ENCODE data around the gene ARAP3. TPM values are rescaled to one million over a fixed set of nuclear protein-coding genes. Genes with fewer than 3 reads are reported as not detected.

Gene ARAP3
- total RNA-seq, 1 experiment from 2014 or later, result 5.5 TPM

- DNase-seq (ENCODE audit: low read depth), result peak; percentile 86
These were observed 40.3 kb downstream of the ARAP3 start for GRCh38 chr5:141641634-141642267.

- DNase-seq (ENCODE audit: low read depth), result no peak
These were observed 41.3 kb downstream of the ARAP3 start for GRCh38 chr5:141640698-141641097.

- no peak for DNase-seq (ENCODE audit: low read depth)
These were observed 42.0 kb downstream of the ARAP3 start for GRCh38 chr5:141640051-141640415.

DNA sequence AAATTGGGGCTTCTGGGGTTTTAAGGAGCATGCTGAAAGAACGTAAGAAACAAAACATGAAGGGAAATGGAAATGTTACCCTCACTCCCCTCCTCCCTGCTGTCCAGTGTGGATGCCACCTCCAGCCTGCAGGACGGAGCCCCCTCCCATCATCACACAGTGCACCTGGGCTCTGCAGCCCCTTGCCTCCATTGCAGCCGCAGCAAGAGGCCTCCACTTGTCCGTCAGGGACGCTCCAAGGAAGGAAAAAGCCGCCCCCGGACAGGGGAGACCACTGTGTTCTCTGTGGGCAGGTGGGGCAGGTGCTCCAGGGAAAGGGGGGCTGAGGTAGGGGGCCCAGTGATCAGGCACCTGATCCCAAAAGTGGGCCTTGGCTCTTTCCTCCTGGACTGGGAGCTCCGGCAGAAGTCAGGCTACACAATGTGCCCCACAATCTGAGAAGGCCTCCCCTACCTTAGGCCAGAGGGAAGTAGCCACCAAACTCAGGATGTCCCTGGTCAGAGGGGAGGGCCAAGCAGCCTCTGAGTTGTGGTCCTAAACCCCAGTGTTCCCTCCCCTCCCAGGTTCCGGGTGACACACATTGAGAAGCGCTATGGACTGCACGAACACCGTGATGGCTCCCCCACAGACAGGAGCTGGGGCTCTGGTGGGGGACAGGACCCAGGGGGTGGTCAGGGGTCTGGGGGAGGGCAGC, 42.5 kb downstream of the ARAP3 start:
- DNase-seq (ENCODE audit: low read depth), result no peak

DNA sequence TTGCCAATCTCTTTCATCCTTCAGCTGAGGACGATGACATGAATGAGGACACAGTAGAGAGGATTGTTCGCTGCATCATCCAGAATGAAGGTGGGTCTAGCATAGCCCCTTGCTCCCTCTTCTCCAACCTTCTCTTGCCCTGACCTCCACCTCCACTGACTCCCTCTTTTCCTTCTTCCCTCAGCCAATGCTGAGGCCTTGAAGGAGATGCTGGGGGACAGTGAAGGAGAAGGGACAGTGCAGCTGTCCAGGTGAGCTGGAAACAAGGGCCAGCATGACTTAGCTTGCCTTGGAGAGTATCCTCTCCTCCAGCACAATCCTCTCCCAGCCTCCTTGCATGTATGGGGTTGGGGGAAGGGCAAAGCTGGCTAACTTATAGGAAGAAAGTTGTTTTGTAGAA, 43.3 kb downstream of the ARAP3 start:
- DNase-seq (ENCODE audit: low read depth), result no peak

GRCh38 chr5:141637767-141638419, 44.1 kb downstream of the ARAP3 start:
- DNase-seq (ENCODE audit: low read depth), result no peak

GRCh38 chr5:141637123-141637766, 44.8 kb downstream of the ARAP3 start:
- DNase-seq (ENCODE audit: low read depth), result no peak

- DNase-seq (ENCODE audit: low read depth), result peak; percentile 87
These were observed 45.5 kb downstream of the ARAP3 start, which contains the start of the genes HDAC3 and RELL2 for GRCh38 chr5:141636413-141637122. TSS of gene HDAC3 (minus strand) at chr5:141636849. CDS start at chr5:141636790, 59 bp downstream. TSS of gene RELL2 (plus strand) at chr5:141636997. CDS start at chr5:141638226, 1,229 bp downstream.

- DNase-seq (ENCODE audit: low read depth), result no peak
These were observed 46.0 kb downstream of the ARAP3 start for GRCh38 chr5:141636106-141636412.

DNA sequence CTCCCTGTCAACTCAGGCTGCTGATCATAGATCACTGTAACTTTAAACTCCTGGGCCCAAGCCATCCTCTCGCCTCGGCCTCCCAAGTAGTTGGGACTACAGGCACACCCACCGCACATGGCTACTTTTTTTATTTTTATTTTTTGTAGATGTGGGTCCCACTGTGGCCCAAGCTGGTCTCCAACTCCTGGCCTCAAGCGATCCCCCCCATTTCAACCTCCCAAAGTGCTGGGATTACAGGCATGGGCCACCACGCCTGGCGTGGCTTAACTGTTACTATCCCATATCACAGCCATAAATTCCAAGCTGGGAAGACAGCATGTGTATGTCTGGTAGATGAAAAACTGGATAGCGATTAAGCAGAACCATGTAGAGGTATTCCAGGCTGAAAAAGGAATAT, 46.4 kb downstream of the ARAP3 start:
- DNase-seq (ENCODE audit: low read depth), result no peak

DNA sequence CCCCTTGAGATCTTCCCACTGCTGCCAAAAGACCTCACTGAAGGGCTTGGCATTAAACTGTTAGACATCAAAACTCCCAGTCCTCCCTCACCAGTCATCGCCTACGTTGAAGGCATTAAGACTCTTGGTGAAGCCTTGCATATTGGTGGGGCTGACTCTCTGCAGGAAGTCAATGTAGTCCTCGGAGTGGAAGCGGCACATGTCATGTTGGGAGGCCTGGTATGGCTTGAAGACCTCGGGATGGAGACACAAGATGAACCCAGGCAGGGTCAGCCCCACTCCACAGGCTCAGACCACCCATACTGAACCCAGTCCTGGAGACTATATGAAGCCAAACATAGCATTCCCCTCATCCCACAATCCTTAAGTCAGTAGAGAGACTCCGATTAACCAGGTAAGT, 47.3 kb downstream of the ARAP3 start:
- no peak for DNase-seq (ENCODE audit: low read depth)

- DNase-seq (ENCODE audit: low read depth), result no peak
These were observed 48.0 kb downstream of the ARAP3 start for GRCh38 chr5:141633871-141634561.

- DNase-seq (ENCODE audit: low read depth), result no peak
These were observed 49.4 kb downstream of the ARAP3 start for GRCh38 chr5:141632650-141633049.

GRCh38 chr5:141630570-141631140, 51.4 kb downstream of the ARAP3 start:
- DNase-seq (ENCODE audit: low read depth), result no peak

- DNase-seq (ENCODE audit: low read depth), result no peak
These were observed 53.7 kb downstream of the ARAP3 start for GRCh38 chr5:141628175-141628788.

GRCh38 chr5:141623611-141624010, 58.4 kb downstream of the ARAP3 start:
- DNase-seq (ENCODE audit: low read depth), result no peak

GRCh38 chr5:141623186-141623585, 58.8 kb downstream of the ARAP3 start:
- no peak for DNase-seq (ENCODE audit: low read depth)

DNA sequence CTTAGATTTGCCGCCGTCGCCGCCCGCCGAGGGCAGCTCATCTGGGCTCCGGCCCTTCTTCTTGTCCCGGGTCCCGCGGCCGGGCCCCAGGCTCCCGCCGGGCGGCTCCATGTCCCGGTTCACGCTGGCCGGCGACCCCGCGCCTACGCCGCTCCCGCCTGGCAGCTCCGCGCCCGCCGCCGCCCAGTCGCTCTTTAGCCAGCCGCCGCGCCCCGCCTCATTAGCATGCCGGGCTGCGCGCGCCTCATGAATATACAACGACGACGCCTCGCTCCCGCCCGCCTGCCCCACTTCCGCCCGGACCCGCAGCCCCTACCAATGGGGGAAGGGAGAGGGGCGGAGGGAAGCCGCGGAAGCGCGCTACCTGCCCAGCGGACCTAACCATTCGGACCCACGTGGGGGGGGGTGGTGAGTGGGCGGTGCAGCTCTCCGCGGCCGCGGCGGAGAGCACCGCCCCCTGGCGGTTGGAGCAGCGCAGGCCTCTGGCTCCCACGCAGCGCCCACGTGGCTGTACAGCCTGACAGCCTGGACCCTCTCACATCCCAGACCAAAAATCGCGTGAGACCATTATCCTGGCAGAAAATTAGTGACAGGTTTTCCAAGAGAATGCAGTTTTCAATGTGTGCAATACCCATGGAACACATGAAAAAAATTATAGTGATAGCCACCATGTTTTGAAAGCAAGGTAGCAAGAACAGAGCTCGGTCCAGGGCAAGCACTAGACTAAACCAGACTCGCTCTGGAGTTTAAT, 63.1 kb downstream of the ARAP3 start, which contains the start of gene DIAPH1:
Gene DIAPH1 (minus strand): TSS at position 197 of the 751 bp plus-strand sequence. CDS start 86 bp downstream, at position 111.
- peak; percentile 93 for DNase-seq (ENCODE audit: low read depth)

DNA sequence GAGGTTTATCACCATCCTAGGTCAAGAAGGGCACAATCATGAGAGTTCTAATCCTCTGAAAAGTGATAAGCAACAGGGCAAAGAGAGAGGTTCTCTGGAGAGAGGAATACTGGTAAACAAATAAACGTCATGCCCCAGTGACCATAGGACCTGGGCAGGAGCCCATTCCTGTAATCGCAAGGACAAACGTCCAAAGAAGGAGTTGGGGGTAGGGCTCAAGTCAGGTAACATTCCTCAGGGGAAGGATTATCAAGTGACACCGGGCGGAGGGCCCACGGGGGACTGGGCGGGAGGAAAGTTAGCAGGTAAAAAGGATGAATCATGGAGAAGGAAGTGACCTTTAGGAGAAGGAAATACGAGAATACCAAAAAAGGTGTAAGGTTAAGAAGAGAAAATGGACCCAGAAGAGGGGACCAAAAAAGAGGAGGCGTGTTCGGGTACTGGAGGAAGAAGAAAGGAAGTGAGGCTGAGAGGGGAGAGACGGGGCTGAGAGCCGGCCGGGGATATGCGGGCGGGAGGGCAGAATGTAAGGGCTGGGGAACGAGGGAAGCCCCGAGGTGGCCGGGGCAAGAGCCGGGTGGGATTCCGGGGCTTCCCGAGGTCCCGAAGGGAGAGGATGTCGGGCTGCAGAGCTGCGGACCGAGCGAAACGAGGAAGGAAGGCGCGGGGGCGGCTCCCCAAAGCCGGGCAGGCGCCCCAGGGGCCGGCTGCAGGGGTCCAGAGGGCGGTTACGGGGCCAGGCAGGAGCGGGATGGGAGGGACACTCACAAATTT, 63.8 kb downstream of the ARAP3 start:
- DNase-seq (ENCODE audit: low read depth), result peak; percentile 64

All from M059J (cell line).